Keratinocyte (primary cell): ENCODE results near the gene FSIP1. TPM values are rescaled to one million over a fixed set of nuclear protein-coding genes. Genes with fewer than 3 reads are reported as not detected.

Experiments
- DNase-seq: peaks from one replicate; pipeline ENCODE4 v3.0.0-alpha.2; 2011; ENCODE audit warnings: low read depth, missing footprints, low spot score
- FAIRE-seq: peaks from 2 replicates; lab custom pipeline; 2011; peaks lifted over from hg19 to GRCh38; lab: Jason Lieb, UNC
- H2AFZ ChIP-seq: 2 replicates; pipeline ENCODE4 v1.6.0; 2012; ENCODE audit warnings: low read length, control low read depth, inconsistent platforms; ENCODE audit not compliant: control insufficient read depth
- H3K27ac ChIP-seq: 2 replicates; pipeline ENCODE4 v1.5.1; 2011; ENCODE audit warnings: low read length; ENCODE audit not compliant: control insufficient read depth, insufficient read depth
- H3K27me3 ChIP-seq: 3 replicates; pipeline ENCODE4 v1.6.0; 2011; ENCODE audit warnings: low read length; ENCODE audit not compliant: control insufficient read depth, insufficient read depth; ENCODE audit errors: extremely low read depth
- H3K36me3 ChIP-seq, 2 experiments: 2 replicates in 1 of 2; 3 replicates in 1 of 2; pipeline ENCODE4 v1.5.1; 2011; ENCODE audit warnings: low read length in 2 of 2, mild to moderate bottlenecking in 1 of 2; ENCODE audit not compliant: control insufficient read depth in 2 of 2, insufficient read depth in 2 of 2; ENCODE audit errors: extremely low read depth in 1 of 2
- H3K4me1 ChIP-seq: 3 replicates; pipeline ENCODE4 v1.5.1; 2011; ENCODE audit warnings: low read length; ENCODE audit not compliant: control insufficient read depth, insufficient read depth; ENCODE audit errors: extremely low read depth
- H3K4me2 ChIP-seq: 3 replicates; pipeline ENCODE4 v1.6.0; 2011; ENCODE audit warnings: low read depth, low read length; ENCODE audit not compliant: control insufficient read depth, insufficient read depth; ENCODE audit errors: extremely low read depth
- H3K4me3 ChIP-seq, 3 experiments: fragments of 200-600 bp in 1 of 3; sonication (generic) in 1 of 3; 2 replicates in 2 of 3; 3 replicates in 1 of 3; pipeline ENCODE4 v1.5.1; 2011 to 2016; ENCODE audit warnings: low read length in 3 of 3, mild to moderate bottlenecking in 3 of 3, control low read depth in 2 of 3, inconsistent platforms in 1 of 3, low read depth in 1 of 3, mixed read lengths in 1 of 3, mixed run types in 1 of 3, moderate library complexity in 1 of 3; ENCODE audit not compliant: control insufficient read depth in 2 of 3, insufficient read depth in 2 of 3; ENCODE audit errors: extremely low read depth in 1 of 3
- H3K79me2 ChIP-seq: 2 replicates; pipeline ENCODE4 v1.6.0; 2012; ENCODE audit warnings: low read length; ENCODE audit not compliant: control insufficient read depth, insufficient read depth
- H3K9ac ChIP-seq: 3 replicates; pipeline ENCODE4 v1.6.0; 2011; ENCODE audit warnings: low read length; ENCODE audit not compliant: control insufficient read depth, insufficient read depth; ENCODE audit errors: extremely low read depth
- H3K9me1 ChIP-seq: 3 replicates; pipeline ENCODE4 v1.6.0; 2011; ENCODE audit warnings: low read length; ENCODE audit not compliant: control insufficient read depth, insufficient read depth; ENCODE audit errors: extremely low read depth
- H3K9me3 ChIP-seq: 2 replicates; pipeline ENCODE4 v1.5.1; 2012; ENCODE audit warnings: low read depth, low read length; ENCODE audit not compliant: control insufficient read depth
- H4K20me1 ChIP-seq: 3 replicates; pipeline ENCODE4 v1.6.0; 2011; ENCODE audit warnings: low read length; ENCODE audit not compliant: control insufficient read depth, insufficient read depth; ENCODE audit errors: extremely low read depth
- EZH2 ChIP-seq: IDR thresholded peaks from one replicate; pipeline ENCODE4 v1.6.1; 2012; ENCODE audit warnings: inconsistent platforms, mild to moderate bottlenecking, low read length, moderate library complexity
- dilution Hi-C: fragments of 300-500 bp; cut with MboI; formaldehyde crosslinking; loops from one replicate; pipeline ENCODE4 v1.7.0; 2020; ENCODE audit warnings: low sequenced_read_pairs; ENCODE audit not compliant: extremely low pct_ligation_motif_present
- polyA plus RNA-seq, 5 experiments: library from polyadenylated mRNA; depleted of rRNA in 3 of 5; stranded (reverse) in 3 of 5; stranded (forward) in 1 of 5; unstranded in 1 of 5; fragments of >200 nt; gene quantifications; 1 replicate in 1 of 5; 2 replicates in 3 of 5; 3 replicates in 1 of 5; pipeline versions ENCODE4 v1.2.1 to v1.2.3, GENCODE V29; 2011 to 2012; ENCODE audit warnings: missing spikeins in 2 of 5, low read depth in 1 of 5, low replicate concordance in 1 of 5
- TF ChIP-seq, protein P1 (sequence below), 3 experiments: IDR thresholded peaks in 1 of 3; conservative IDR thresholded peaks in 1 of 3; optimal IDR thresholded peaks in 1 of 3; 2 replicates in 2 of 3; 3 replicates in 1 of 3; pipeline versions ENCODE3 to v1.5.1; 2011; ENCODE audit warnings: low read length in 3 of 3, mild to moderate bottlenecking in 3 of 3, moderate library complexity in 2 of 3, control low read depth in 1 of 3, inconsistent platforms in 1 of 3; ENCODE audit not compliant: insufficient read depth in 2 of 3; ENCODE audit errors: extremely low read depth in 1 of 3

FSIP1 gene
- polyA plus RNA-seq, 1 donor (not counting 4 experiments of a cell fraction or from before 2014, with no cell fraction given): 1.5 TPM

DNA sequence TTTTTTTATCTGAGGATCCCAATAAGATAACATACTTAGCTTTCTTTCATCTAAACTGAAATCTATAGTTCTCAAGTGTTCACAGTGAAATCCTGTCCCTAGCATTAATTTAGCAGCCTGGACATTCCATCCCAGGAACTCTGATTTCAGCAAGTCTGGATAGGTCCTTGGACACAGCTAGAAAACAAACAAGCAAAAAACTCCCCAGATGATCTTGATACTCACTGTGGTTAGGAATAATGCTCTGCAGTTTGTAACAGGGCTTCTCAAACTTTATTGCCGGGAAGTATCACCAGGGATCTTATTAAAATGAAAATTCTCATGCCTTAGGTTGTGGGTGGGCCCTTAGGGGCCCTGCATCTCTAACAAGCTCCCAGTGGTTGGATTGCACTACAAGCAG is 177.5 kb downstream of the FSIP1 start:
- H3K9me1 ChIP-seq: no peaks in the 10 kb centered on the region
- dilution Hi-C loops: no loop called here
- H3K4me3 ChIP-seq: no peak overlapping the region
- H3K9me3 ChIP-seq: no peaks in the 10 kb centered on the region
- TF ChIP-seq, protein P1, sequence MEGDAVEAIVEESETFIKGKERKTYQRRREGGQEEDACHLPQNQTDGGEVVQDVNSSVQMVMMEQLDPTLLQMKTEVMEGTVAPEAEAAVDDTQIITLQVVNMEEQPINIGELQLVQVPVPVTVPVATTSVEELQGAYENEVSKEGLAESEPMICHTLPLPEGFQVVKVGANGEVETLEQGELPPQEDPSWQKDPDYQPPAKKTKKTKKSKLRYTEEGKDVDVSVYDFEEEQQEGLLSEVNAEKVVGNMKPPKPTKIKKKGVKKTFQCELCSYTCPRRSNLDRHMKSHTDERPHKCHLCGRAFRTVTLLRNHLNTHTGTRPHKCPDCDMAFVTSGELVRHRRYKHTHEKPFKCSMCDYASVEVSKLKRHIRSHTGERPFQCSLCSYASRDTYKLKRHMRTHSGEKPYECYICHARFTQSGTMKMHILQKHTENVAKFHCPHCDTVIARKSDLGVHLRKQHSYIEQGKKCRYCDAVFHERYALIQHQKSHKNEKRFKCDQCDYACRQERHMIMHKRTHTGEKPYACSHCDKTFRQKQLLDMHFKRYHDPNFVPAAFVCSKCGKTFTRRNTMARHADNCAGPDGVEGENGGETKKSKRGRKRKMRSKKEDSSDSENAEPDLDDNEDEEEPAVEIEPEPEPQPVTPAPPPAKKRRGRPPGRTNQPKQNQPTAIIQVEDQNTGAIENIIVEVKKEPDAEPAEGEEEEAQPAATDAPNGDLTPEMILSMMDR (optimal IDR thresholded peaks at IDR 0.05 in 1 of 3, IDR thresholded peaks at IDR 0.05 in 1 of 3, conservative IDR thresholded peaks at IDR 0.05 in 1 of 3; ENCODE audit: extremely low read depth in 1 of 3, insufficient read depth in 2 of 3, low read length in 3 of 3): no peak
- no peak for TF ChIP-seq EZH2
- H3K27me3 ChIP-seq: no peaks in the 10 kb centered on the region
- no peak overlapping the region for H3K27ac ChIP-seq
- no peaks in the 10 kb centered on the region for H3K4me1 ChIP-seq
- no peak overlapping the region for H2AFZ ChIP-seq
- DNase-seq (no peak), FAIRE-seq (no peak)
- H3K36me3 ChIP-seq: no peaks in the 10 kb centered on the region
- H3K79me2 ChIP-seq: no peaks in the 10 kb centered on the region
- H3K9ac ChIP-seq: no peak overlapping the region
- H3K4me2 ChIP-seq: no peak overlapping the region
- H4K20me1 ChIP-seq: no peaks in the 10 kb centered on the region

GRCh38 chr15:39602143-39602542 is 180.5 kb downstream of the FSIP1 start:
- Histone ChIP-seq H3K9me3 (no peaks in the 10 kb centered on the region), H3K9me1 (no peaks in the 10 kb centered on the region), H4K20me1 (no peaks in the 10 kb centered on the region), H3K4me3 (no peak overlapping the region), H3K36me3 (no peaks in the 10 kb centered on the region), H3K9ac (no peak overlapping the region), H2AFZ (no peak overlapping the region), H3K4me1 (no peaks in the 10 kb centered on the region), H3K27me3 (no peaks in the 10 kb centered on the region), H3K79me2 (no peaks in the 10 kb centered on the region), H3K27ac (no peak overlapping the region), H3K4me2 (no peak overlapping the region)
- DNase-seq (no peak), FAIRE-seq (no peak)
- TF ChIP-seq EZH2: no peak
- TF ChIP-seq, protein P1 (optimal IDR thresholded peaks at IDR 0.05 in 1 of 3, IDR thresholded peaks at IDR 0.05 in 1 of 3, conservative IDR thresholded peaks at IDR 0.05 in 1 of 3; ENCODE audit: extremely low read depth in 1 of 3, insufficient read depth in 2 of 3, low read length in 3 of 3): peak in 1 of 3 experiments; percentile 49
- dilution Hi-C loops: no loop called here
